ENCODE results near the gene LDLRAP1.

DNA sequence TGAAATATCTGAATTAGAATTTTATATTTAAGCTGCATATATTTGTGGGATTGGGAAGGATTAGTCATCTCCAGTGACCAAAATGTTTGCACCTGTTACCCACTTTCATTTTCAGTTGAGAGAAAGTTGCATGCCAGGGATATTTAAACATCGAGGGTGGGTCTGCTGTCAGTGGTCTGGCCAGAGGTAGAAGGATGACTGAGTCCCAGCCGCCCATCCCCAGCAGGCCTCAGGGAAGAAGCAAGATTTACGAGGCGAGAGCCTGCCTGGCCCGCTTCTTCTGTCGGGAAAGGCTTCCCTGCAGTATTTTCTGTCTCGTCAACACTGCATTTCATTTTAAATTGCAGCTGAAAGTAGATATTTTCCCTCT is 71.8 kb downstream of the LDLRAP1 start:
- no peak for TF ChIP-seq GATA2 (IDR thresholded peaks at IDR 0.05; ENCODE audit: low read depth, low read length)
- TF ChIP-seq GATA3 (IDR thresholded peaks at IDR 0.05; ENCODE audit: low read depth, low read length), result no peak
